Measurements from ENCODE around the gene C2.
"Not testable (repeated sequence)": the region's sequence is repeated elsewhere in the genome, so short reads cannot be mapped to it uniquely, and the experiment has no call there.

C2 gene

GRCh38 chr6:31922942-31923341 lies 4.6 kb upstream of the C2 start:
- no peak for DNase-seq (ENCODE audit: low spot score)

GRCh38 chr6:31927863-31928671 lies 550 bp downstream of the C2 start:
- no peak for DNase-seq (ENCODE audit: low spot score)

DNA sequence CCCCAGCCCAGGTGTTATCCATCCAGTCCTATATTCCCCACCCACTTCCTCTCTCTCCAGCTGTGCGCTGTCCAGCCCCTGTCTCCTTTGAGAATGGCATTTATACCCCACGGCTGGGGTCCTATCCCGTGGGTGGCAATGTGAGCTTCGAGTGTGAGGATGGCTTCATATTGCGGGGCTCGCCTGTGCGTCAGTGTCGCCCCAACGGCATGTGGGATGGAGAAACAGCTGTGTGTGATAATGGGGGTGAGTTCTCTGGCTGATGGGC lies 1.1 kb downstream of the C2 start:
- no peak for DNase-seq (ENCODE audit: low spot score)

- DNase-seq (ENCODE audit: low spot score): no peak
Observed at GRCh38 chr6:31930962-31931361, 3.4 kb downstream of the C2 start.

DNA sequence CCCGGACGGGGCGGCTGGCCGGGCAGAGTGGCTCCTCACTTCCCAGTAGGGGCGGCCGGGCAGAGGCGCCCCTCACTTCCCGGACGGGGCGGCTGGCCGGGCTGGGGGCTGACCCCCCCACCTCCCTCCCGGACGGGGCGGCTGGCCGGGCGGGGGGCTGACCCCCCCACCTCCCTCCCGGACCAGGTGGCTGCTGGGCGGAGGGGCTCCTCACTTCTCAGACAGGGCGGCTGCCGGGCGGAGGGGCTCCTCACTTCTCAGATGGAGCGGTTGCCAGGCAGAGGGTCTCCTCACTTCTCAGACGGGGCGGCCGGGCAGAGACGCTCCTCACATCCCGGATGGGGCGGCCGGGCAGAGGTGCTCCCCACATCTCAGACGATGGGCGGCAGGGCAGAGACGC lies 4.6 kb downstream of the C2 start:
- DNase-seq (ENCODE audit: low spot score): not testable (repeated sequence)

- DNase-seq (ENCODE audit: low spot score): no peak
Observed at GRCh38 chr6:31933537-31933936, 6.0 kb downstream of the C2 start.

- no peak for DNase-seq (ENCODE audit: low spot score)
Observed at GRCh38 chr6:31935021-31935420, 7.5 kb downstream of the C2 start.

- DNase-seq (ENCODE audit: low spot score): no peak
Observed at GRCh38 chr6:31935823-31936222, 8.3 kb downstream of the C2 start.

- DNase-seq (ENCODE audit: low spot score): peak; percentile 34
Observed at GRCh38 chr6:31940256-31940664, 12.7 kb downstream of the C2 start.

- no peak for DNase-seq (ENCODE audit: low spot score)
Observed at GRCh38 chr6:31943742-31944141, 16.2 kb downstream of the C2 start.

GRCh38 chr6:31945154-31945506 lies 17.6 kb downstream of the C2 start:
- DNase-seq (ENCODE audit: low spot score): no peak

- DNase-seq (ENCODE audit: low spot score): no peak
Observed at GRCh38 chr6:31945507-31946369, 18.2 kb downstream of the C2 start, which contains the start of gene CFB. Gene CFB (plus strand): TSS chr6:31946095. CDS start chr6:31946222, 127 bp downstream.

- DNase-seq (ENCODE audit: low spot score): no peak
Observed at GRCh38 chr6:31946370-31946885, 18.9 kb downstream of the C2 start.

DNA sequence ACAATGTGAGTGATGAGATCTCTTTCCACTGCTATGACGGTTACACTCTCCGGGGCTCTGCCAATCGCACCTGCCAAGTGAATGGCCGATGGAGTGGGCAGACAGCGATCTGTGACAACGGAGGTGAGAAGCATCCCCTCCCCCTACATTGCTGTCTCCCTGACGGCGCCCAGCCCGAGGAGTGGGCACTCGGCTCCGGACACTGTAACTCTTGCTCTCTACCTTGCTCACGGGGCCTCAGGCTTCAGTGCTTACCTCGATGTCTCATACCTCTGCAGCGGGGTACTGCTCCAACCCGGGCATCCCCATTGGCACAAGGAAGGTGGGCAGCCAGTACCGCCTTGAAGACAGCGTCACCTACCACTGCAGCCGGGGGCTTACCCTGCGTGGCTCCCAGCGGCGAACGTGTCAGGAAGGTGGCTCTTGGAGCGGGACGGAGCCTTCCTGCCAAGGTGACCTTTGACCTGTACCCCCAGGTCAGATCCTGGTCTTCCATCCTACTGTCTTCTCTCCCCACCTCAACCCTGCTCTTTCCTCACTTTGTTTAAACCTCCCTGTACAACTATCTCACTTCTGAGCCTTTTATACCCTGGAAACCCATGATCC lies 19.7 kb downstream of the C2 start:
- no peak for DNase-seq (ENCODE audit: low spot score)

DNA sequence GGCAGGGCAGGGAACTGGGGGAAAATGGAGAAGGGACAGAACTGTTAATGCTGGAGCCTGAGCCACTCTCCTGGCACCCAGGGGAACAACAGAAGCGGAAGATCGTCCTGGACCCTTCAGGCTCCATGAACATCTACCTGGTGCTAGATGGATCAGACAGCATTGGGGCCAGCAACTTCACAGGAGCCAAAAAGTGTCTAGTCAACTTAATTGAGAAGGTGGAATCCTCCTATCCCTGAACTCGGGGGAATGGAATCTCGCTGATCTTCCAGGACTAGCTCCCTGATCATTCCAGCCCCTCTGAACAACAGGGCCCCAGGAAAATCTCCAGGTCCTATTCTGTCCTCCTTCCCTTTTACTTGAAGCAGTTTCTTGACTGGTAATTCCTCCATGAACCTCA lies 20.3 kb downstream of the C2 start:
- DNase-seq (ENCODE audit: low spot score): no peak

GRCh38 chr6:31948306-31948705 lies 20.8 kb downstream of the C2 start:
- DNase-seq (ENCODE audit: low spot score): no peak

DNA sequence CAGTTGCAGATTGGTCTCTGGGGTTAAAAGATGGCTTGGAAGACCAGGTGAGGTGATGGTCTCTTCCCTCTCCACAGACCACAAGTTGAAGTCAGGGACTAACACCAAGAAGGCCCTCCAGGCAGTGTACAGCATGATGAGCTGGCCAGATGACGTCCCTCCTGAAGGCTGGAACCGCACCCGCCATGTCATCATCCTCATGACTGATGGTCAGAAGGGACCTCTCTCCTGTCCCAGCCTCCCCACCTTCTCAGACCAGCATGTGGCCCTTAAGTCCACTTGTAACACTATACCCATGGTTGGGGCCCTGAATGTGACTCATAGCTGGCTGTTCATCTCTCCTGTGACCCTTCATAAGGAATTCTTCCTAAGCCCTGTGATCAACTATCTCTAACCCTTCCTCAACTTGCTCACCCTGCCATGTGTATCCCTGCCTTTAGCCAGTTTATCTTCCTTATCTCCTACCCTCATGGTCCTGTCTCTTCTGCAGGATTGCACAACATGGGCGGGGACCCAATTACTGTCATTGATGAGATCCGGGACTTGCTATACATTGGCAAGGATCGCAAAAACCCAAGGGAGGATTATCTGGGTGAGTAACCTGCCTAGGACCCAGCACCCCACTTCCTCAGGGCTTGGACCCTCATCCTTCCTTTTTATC lies 21.4 kb downstream of the C2 start:
- no peak for DNase-seq (ENCODE audit: low spot score)

DNA sequence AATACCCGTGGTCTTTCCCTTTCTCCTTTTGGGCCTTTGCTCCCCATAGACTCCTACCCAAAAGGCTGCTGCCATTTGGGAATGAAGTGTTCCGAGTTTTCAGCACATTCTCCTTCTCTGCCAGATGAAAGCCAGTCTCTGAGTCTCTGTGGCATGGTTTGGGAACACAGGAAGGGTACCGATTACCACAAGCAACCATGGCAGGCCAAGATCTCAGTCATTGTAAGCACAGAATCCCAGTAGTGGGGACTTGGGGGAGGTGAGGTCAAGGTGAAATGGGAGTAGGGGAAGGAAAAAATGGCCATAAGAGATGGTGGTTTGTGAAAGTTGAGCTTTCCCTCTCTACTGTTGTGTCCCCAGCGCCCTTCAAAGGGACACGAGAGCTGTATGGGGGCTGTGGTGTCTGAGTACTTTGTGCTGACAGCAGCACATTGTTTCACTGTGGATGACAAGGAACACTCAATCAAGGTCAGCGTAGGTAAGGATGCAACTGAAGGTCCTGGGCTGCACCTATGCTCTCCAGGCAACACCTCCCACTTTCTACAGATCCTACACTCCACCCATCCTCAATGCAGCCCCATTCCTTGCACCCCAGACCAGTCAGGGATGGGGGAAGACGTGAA lies 22.5 kb downstream of the C2 start:
- no peak for DNase-seq (ENCODE audit: low spot score)

DNA sequence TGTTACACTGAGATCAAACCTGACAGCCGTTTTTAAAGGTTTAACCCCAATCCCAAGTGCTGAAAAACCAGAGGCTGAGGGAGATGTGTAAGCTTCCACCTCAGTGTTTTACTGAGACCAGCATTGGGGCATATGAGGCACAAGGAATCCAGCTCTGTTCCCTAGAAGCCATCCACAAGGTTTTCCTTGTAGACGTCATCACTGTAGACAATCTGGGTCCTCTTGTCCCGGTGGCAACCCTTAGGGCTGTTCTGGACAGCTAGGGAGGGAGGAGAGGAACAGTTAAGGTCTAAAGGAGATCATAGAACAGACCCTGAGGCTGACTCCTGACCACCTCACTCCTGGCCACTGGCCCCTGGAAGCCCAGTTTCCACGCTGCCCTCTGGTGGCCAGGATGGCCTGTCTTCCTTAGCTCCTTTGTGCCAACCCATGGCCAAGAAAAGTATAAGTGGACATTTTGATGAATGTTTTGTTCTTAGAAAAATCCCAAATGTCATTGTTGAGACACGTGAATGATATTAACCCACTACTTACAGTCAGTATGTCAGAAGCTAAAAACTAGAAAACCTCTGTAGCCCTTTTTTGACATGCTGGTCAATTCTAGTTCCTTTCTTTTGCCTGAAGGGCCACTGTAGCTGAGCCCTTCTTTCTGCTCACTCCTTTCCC lies 24.8 kb downstream of the C2 start:
- peak; percentile 46 for DNase-seq (ENCODE audit: low spot score)

DNA sequence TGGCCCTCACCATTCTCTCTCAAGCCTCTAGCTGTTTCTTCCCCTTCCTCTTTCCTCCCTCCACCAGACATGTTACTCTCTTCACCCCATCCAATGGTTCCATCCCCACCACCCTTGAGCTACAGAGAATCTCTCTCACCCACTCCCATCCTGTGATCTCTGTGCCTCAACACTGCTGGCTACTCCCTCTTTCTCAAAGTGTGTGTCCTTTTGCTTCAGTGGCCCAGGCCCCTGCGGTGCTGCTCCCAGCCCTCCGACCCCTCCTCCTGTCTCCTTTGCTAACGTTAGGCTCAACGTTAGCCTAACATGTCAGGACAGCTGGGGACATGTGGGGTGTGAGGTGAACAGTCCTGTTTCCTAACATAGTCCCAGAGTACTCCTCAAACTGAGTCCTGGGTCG lies 25.4 kb downstream of the C2 start:
- DNase-seq (ENCODE audit: low spot score): no peak

DNA sequence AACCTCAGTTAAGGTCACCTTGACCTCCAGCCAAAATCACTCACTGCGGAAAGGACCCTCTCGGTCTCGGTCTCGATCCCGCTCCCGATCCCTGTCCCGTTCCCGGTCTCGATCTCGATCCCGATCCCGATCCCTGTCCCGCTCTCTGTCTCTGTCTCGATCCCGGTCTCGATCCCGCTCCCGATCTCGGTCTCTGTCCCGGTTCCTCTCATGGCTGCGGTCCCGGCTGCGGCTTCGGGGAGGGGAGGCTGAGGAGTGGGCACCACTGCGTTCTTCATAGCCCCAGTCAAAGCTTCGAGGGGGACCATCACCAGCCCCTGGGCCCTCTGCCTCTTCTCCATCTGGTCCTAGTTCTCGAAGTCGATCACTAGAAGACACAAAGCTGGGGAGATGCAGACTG lies 27.0 kb downstream of the C2 start:
- no peak for DNase-seq (ENCODE audit: low spot score)
